Transverse colon (tissue), 4 donors: ENCODE results near the gene HSF2BP. TPM values are rescaled to one million over a fixed set of nuclear protein-coding genes. Genes with fewer than 3 reads are reported as not detected.

Experiments used
- DNase-seq: peaks from one replicate; pipeline ENCODE4 v3.0.0-alpha.2; 2019
- H3K27ac ChIP-seq, 4 donors: fragments of 200-600 bp; sonication (generic); 2 replicates each; pipeline ENCODE4 v1.5.1; 2016 to 2018; ENCODE audit warnings: inconsistent platforms in 4 of 4
- H3K27me3 ChIP-seq: fragments of 200-600 bp; sonication (generic); 2 replicates; pipeline ENCODE4 v1.5.1; 2017; ENCODE audit warnings: inconsistent platforms
- H3K36me3 ChIP-seq, 4 donors: fragments of 200-600 bp; sonication (generic); 2 replicates each; pipeline ENCODE4 v1.5.1; 2017 to 2019; ENCODE audit warnings: inconsistent platforms in 4 of 4
- H3K4me1 ChIP-seq, 4 donors: fragments of 200-600 bp; sonication (generic); 2 replicates each; pipeline ENCODE4 v1.5.1; 2017 to 2020; ENCODE audit warnings: inconsistent platforms in 4 of 4
- H3K4me3 ChIP-seq, 4 donors: fragments of 200-600 bp; sonication (generic); 1 replicate in 1 of 4; 2 replicates in 3 of 4; pipeline versions ENCODE4 v1.5.1 to v1.6.1; 2017 to 2019; ENCODE audit warnings: inconsistent platforms in 4 of 4
- H3K9me3 ChIP-seq, 2 donors: fragments of 200-600 bp; sonication (generic); 2 replicates each; pipeline ENCODE4 v1.5.1; 2017 to 2019; ENCODE audit warnings: inconsistent platforms in 2 of 2
- CTCF ChIP-seq, 5 experiments: fragments of 200-600 bp in 3 of 5; fragments of 450-650 bp in 2 of 5; sonication (generic) in 3 of 5; IDR thresholded peaks; 1 replicate in 2 of 5; 2 replicates in 3 of 5; pipeline ENCODE4 v1.5.1; 2016 to 2017; ENCODE audit warnings: antibody characterized with exemption in 5 of 5, inconsistent platforms in 3 of 5, mild to moderate bottlenecking in 2 of 5, moderate library complexity in 1 of 5
- EP300 ChIP-seq: sonication (generic); formaldehyde crosslinking; IDR thresholded peaks from one replicate; pipeline ENCODE4 v1.6.1; 2017; ENCODE audit warnings: antibody characterized with exemption, low read depth
- POLR2A ChIP-seq: fragments of 450-650 bp; IDR thresholded peaks from one replicate; pipeline ENCODE4 v1.6.1; 2016; ENCODE audit warnings: antibody characterized with exemption, mild to moderate bottlenecking, moderate library complexity
- POLR2AphosphoS5 ChIP-seq, 3 donors: sonication (generic); formaldehyde crosslinking; IDR thresholded peaks; one replicate each; pipeline ENCODE4 v1.6.1; 2016; ENCODE audit warnings: antibody characterized with exemption in 3 of 3
- WGBS, 2 donors: methylation state at CpG; one replicate each; pipeline ENCODE4 v1.1.5; 2018; ENCODE audit warnings: low coverage in 1 of 2; 5-methylcytosine and 5-hydroxymethylcytosine counted together
- in situ Hi-C, 4 donors: fragments of 200-750 bp; cut with MboI; loops; one replicate each; pipeline versions ENCODE4 v1.15.0 to v1.15.1; 2017; ENCODE audit warnings: low sequenced_read_pairs in 3 of 4, low pct_ligation_motif_present in 1 of 4, low pct_unique_long_range_greater_than_20kb in 1 of 4
- intact Hi-C: fragments of 100-400 bp; cut with DNase I; formaldehyde crosslinking; loops from one replicate; pipeline ENCODE4 v1.15.1; 2023; ENCODE audit warnings: low total_unique reads
- total RNA-seq, 4 donors: library from RNA; depleted of rRNA; stranded (reverse); fragments of >200 nt; gene quantifications; one replicate each; pipeline ENCODE4 v1.1.0, GENCODE V29; 2016

The HSF2BP gene
- total RNA-seq, 4 donors from 2014 or later, result 0.48 to 0.82 TPM; not detected in 2

- intact Hi-C loops (no loop called here), in situ Hi-C loops (no loop called here)
- no peak for DNase-seq
- Histone ChIP-seq H3K36me3 (no peaks in the 10 kb centered on the region), H3K4me1 (peaks cover 16 to 32% (median 24%) of the 10 kb centered on the region in 4 donors), H3K9me3 (no peaks in the 10 kb centered on the region), H3K27ac (no peak overlapping the region), H3K4me3 (no peak overlapping the region), H3K27me3 (no peaks in the 10 kb centered on the region)
- 72 to 76% methylated on average over 3 of the region's 3 CpGs for WGBS, 2 donors
- TF ChIP-seq POLR2A (no peak), EP300 (no peak)
These were observed 51.1 kb downstream of the HSF2BP start for GRCh38 chr21:43608225-43608624.

GRCh38 chr21:43605320-43606215 is 53.7 kb downstream of the HSF2BP start:
- Histone ChIP-seq H3K27me3 (no peaks in the 10 kb centered on the region), H3K36me3 (no peaks in the 10 kb centered on the region), H3K4me3 (no peak overlapping the region), H3K9me3 (no peaks in the 10 kb centered on the region), H3K27ac (no peak overlapping the region), H3K4me1 (peaks cover 9 to 16% (median 14%) of the 10 kb centered on the region in 4 donors)
- intact Hi-C loops (no loop called here), in situ Hi-C loops (no loop called here)
- 78 to 82% methylated on average over 8 to 15 of the region's 15 CpGs for WGBS, 2 donors
- TF ChIP-seq POLR2AphosphoS5 (IDR thresholded peaks at IDR 0.05), result no peak
- no peak for TF ChIP-seq CTCF (IDR thresholded peaks at IDR 0.05)
- TF ChIP-seq EP300, result no peak
- TF ChIP-seq POLR2A, result no peak
- no peak for DNase-seq

- intact Hi-C loops (no loop called here), in situ Hi-C loops (no loop called here)
- Histone ChIP-seq H3K36me3 (no peaks in the 10 kb centered on the region), H3K27me3 (no peaks in the 10 kb centered on the region), H3K9me3 (no peaks in the 10 kb centered on the region), H3K27ac (no peak overlapping the region), H3K4me1 (peaks cover 3 to 13% (median 9%) of the 10 kb centered on the region in 4 donors), H3K4me3 (no peak overlapping the region)
- no peak for DNase-seq
- TF ChIP-seq POLR2AphosphoS5 (IDR thresholded peaks at IDR 0.05) (no peak), EP300 (no peak), POLR2A (no peak), CTCF (IDR thresholded peaks at IDR 0.05) (no peak)
- 91 to 93% methylated on average over 5 to 6 of the region's 6 CpGs for WGBS, 2 donors
These were observed 54.6 kb downstream of the HSF2BP start for GRCh38 chr21:43604505-43605204.

GRCh38 chr21:43603641-43604504 is 55.4 kb downstream of the HSF2BP start:
- in situ Hi-C loops, result no loop called here
- H3K27me3 ChIP-seq, result no peaks in the 10 kb centered on the region
- TF ChIP-seq EP300 (no peak), POLR2AphosphoS5 (IDR thresholded peaks at IDR 0.05) (no peak), POLR2A (no peak), CTCF (IDR thresholded peaks at IDR 0.05) (no peak)
- no peak for DNase-seq
- WGBS, 2 donors, result 73 to 85% methylated on average over 6 to 8 of the region's 8 CpGs
- peaks cover 0 to 7% (median 2%) of the 10 kb centered on the region in 4 donors for H3K4me1 ChIP-seq
- no peaks in the 10 kb centered on the region for H3K36me3 ChIP-seq
- intact Hi-C loops, result no loop called here
- H3K4me3 ChIP-seq, result no peak overlapping the region
- H3K9me3 ChIP-seq, result no peaks in the 10 kb centered on the region
- no peak overlapping the region for H3K27ac ChIP-seq
